K562 (cell line): Measurements from ENCODE around the gene GJA4. TPM values are rescaled to one million over a fixed set of nuclear protein-coding genes. Genes with fewer than 3 reads are reported as not detected.

Experiments used
- ATAC-seq: fragments of 200-7000 bp; cut with Tn5 transposase; 3 replicates; pipeline ENCODE4 v1.9.1; 2020; ENCODE audit warnings: moderate library complexity
- BruUV-seq: library from RNA; stranded (reverse); fragments of 400-500 nt; replicated peaks from 2 replicates; lab custom pipeline; 2021; lab: Mats Ljungman, UMichigan
- CTCF ChIA-PET: fragments of 300-600 bp; formaldehyde crosslinking; extraction: SDS; loops from one replicate; lab custom pipeline; 2021; ENCODE audit warnings: low intra/inter-chr PET ratio; lab: Yijun Ruan, JAX
- POLR2A ChIA-PET: fragments of 300-600, 350-650 bp; sonication (Branson Sonifier 250); formaldehyde crosslinking; extraction: SDS; loops from one replicate; lab custom pipeline; 2021; ENCODE audit warnings: antibody characterized with exemption, inconsistent platforms; lab: Yijun Ruan, JAX
- DNase-seq, 4 experiments: peaks; one replicate each; pipeline versions ENCODE4 v3.0.0 to v3.0.0-alpha.2; 2011 to 2018; ENCODE audit warnings: low spot score in 3 of 4, mixed read lengths in 3 of 4; ENCODE audit errors: extremely low read depth in 1 of 4
- FAIRE-seq: peaks from 2 replicates; lab custom pipeline; 2011; peaks lifted over from hg19 to GRCh38; lab: Jason Lieb, UNC
- H2AFZ ChIP-seq: 2 replicates; pipeline ENCODE4 v1.6.0; 2011; ENCODE audit warnings: low read depth, low read length, control low read depth, inconsistent platforms
- H3K27ac ChIP-seq: fragments of 200-600 bp; 3 replicates; pipeline ENCODE4 v1.8.0; 2011; ENCODE audit warnings: low read depth, mild to moderate bottlenecking, control low read depth, inconsistent platforms, low read length, moderate library complexity, mixed read lengths; ENCODE audit errors: extremely low read depth
- H3K27me3 ChIP-seq, 2 experiments: fragments of 300-600 bp in 1 of 2; 2 replicates in 1 of 2; 3 replicates in 1 of 2; pipeline versions ENCODE4 v1.6.0 to v1.8.0; 2011; ENCODE audit warnings: inconsistent platforms in 2 of 2, low read length in 2 of 2, mild to moderate bottlenecking in 1 of 2, mixed read lengths in 1 of 2, moderate library complexity in 1 of 2; ENCODE audit not compliant: control insufficient read depth in 2 of 2, insufficient read depth in 2 of 2
- H3K36me3 ChIP-seq: fragments of 300-600 bp; 3 replicates; pipeline ENCODE4 v1.8.0; 2011; ENCODE audit warnings: mild to moderate bottlenecking, low read length, inconsistent platforms; ENCODE audit not compliant: control insufficient read depth, insufficient read depth
- H3K4me1 ChIP-seq, 2 experiments: fragments of 200-600 bp in 1 of 2; replicated peaks in 1 of 2; 2 replicates in 1 of 2; 3 replicates in 1 of 2; pipeline versions ENCODE4 v1.5.1 to v1.8.0; 2011; ENCODE audit warnings: inconsistent platforms in 2 of 2, low read length in 2 of 2, mild to moderate bottlenecking in 1 of 2, mixed read lengths in 1 of 2, moderate library complexity in 1 of 2; ENCODE audit not compliant: control insufficient read depth in 2 of 2, insufficient read depth in 2 of 2
- H3K4me2 ChIP-seq: 2 replicates; pipeline ENCODE4 v1.6.1; 2011; ENCODE audit warnings: low read length, control low read depth, inconsistent platforms, mixed read lengths; ENCODE audit not compliant: insufficient read depth
- H3K4me3 ChIP-seq: fragments of 200-600 bp; sonication (generic), shearing (Covaris generic); 2 replicates; pipeline ENCODE4 v1.5.1; 2016; ENCODE audit warnings: control low read depth, inconsistent platforms
- H3K79me2 ChIP-seq: fragments of 200-600 bp; 3 replicates; pipeline ENCODE4 v1.8.0; 2011; ENCODE audit warnings: low read length, inconsistent platforms; ENCODE audit not compliant: control insufficient read depth, insufficient read depth
- H3K9ac ChIP-seq, 2 experiments: 2 replicates each; pipeline versions ENCODE4 v1.6.0 to v1.6.1; 2011; ENCODE audit warnings: low read depth in 2 of 2, low read length in 2 of 2, control low read depth in 1 of 2, inconsistent platforms in 1 of 2, mild to moderate bottlenecking in 1 of 2, mixed read lengths in 1 of 2; ENCODE audit not compliant: insufficient read depth in 1 of 2
- H3K9me1 ChIP-seq: one replicate; pipeline ENCODE4 v1.6.0; 2011; ENCODE audit warnings: inconsistent platforms, mild to moderate bottlenecking, low read length, moderate library complexity; ENCODE audit not compliant: control insufficient read depth, insufficient read depth
- H3K9me3 ChIP-seq: replicated peaks from 2 replicates; pipeline ENCODE4 v1.5.1; 2011; ENCODE audit warnings: low read depth, low read length, inconsistent platforms; ENCODE audit not compliant: control insufficient read depth, insufficient read depth
- H4K20me1 ChIP-seq: replicated peaks from 2 replicates; pipeline ENCODE4 v1.6.1; 2011; ENCODE audit warnings: low read length, inconsistent platforms, mixed read lengths; ENCODE audit not compliant: control insufficient read depth, insufficient read depth
- ATF3 ChIP-seq, 2 experiments: fragments of 450-650 bp in 1 of 2; sonication (generic) in 1 of 2; formaldehyde crosslinking in 1 of 2; IDR thresholded peaks in 1 of 2; conservative IDR thresholded peaks in 1 of 2; 2 replicates each; pipeline versions ENCODE4 v1.6.1 to v1.8.1; 2016 to 2023; ENCODE audit warnings: mild to moderate bottlenecking in 2 of 2, moderate library complexity in 2 of 2, inconsistent platforms in 1 of 2, missing genetic modification reagents in 1 of 2
- FOSL1 ChIP-seq: fragments of 200-800 bp; sonication (Bioruptor generic); conservative IDR thresholded peaks from 2 replicates; pipeline ENCODE4 v1.6.1; 2016; ENCODE audit warnings: missing genetic modification characterization, missing compliant biosample characterization
- NELFE ChIP-seq: IDR thresholded peaks from 2 replicates; pipeline ENCODE4 v1.6.1; 2011; ENCODE audit warnings: mild to moderate bottlenecking; ENCODE audit not compliant: insufficient read depth, insufficient read length
- RBM25 ChIP-seq: fragments of 200-400 bp; formaldehyde crosslinking; IDR thresholded peaks from 2 replicates; pipeline ENCODE4 v1.6.1; 2018; ENCODE audit warnings: low read length, low read depth, moderate library complexity; ENCODE audit not compliant: severe bottlenecking
- SREBF1 ChIP-seq: fragments of 150-350 bp; IDR thresholded peaks from 2 replicates; pipeline ENCODE4 v1.6.1; 2014; ENCODE audit warnings: antibody characterized with exemption, low read depth, low read length, borderline replicate concordance
- ZEB2 ChIP-seq: fragments of 450-650 bp; IDR thresholded peaks from 2 replicates; pipeline ENCODE4 v1.6.1; 2016
- ZNF79 ChIP-seq: fragments of 250-450 bp; sonication (Bioruptor Pico); IDR thresholded peaks from 2 replicates; pipeline ENCODE4 v1.4.0; 2020; ENCODE audit warnings: low read depth, mild to moderate bottlenecking, moderate library complexity
- WGBS: fragments of 100-300 bp; shearing (Covaris generic); methylation state at CpG from one replicate; pipeline ENCODE4 v1.1.6; 2016; ENCODE audit warnings: low coverage, mixed read lengths; ENCODE audit not compliant: insufficient coverage; ENCODE audit errors: missing lambda C conversion rate; 5-methylcytosine and 5-hydroxymethylcytosine counted together
- in situ Hi-C: fragments of 300-500 bp; cut with MboI; formaldehyde crosslinking; loops from 4 replicates; pipeline ENCODE4 v1.15.0; 2018; ENCODE audit warnings: inconsistent platforms, mixed read lengths
- intact Hi-C: fragments of 100-400 bp; cut with micrococcal nuclease; formaldehyde crosslinking; loops from 2 replicates; pipeline ENCODE4 v1.14.2; 2022
- polyA plus RNA-seq, 8 experiments: library from polyadenylated mRNA; depleted of rRNA in 4 of 8; stranded (reverse) in 5 of 8; unstranded in 3 of 8; fragments of >200 nt; fragmentation: Nextera tagmentation in 2 of 8; fragmentation: Illumina TruSeq in 1 of 8; extraction: Ambion mirVana in 2 of 8; extraction: Trizol in 1 of 8; gene quantifications; 2 replicates each; pipeline versions ENCODE4 v1.2.1 to v1.2.3, GENCODE V29; 2011 to 2014; ENCODE audit warnings: inconsistent platforms in 1 of 8, missing spikeins in 1 of 8
- total RNA-seq, 7 experiments: library from RNA; depleted of rRNA in 6 of 7; stranded (reverse); fragments of >200 nt in 6 of 7; fragmentation: Illumina TruSeq in 2 of 7; extraction: Trizol in 2 of 7; gene quantifications; 2 replicates each; pipeline versions ENCODE4 v1.2.1 to v1.2.3, GENCODE V29; 2011 to 2021; ENCODE audit warnings: low replicate concordance in 1 of 7

GJA4 gene
- total and polyA plus RNA-seq, 9 of the 15 experiments (the other 6 are each of a cell fraction or from before 2014, with no cell fraction given): 0.16 to 0.24 TPM; not detected in 7

- no peak overlapping the region for H3K4me3 ChIP-seq
- no peak overlapping the region for H3K9ac ChIP-seq
- in situ Hi-C loops (no loop called here), intact Hi-C loops (no loop called here)
- WGBS: 6% methylated on average over 6 of the region's 6 CpGs
- ChIA-PET POLR2A (interaction anchor here (0.6 kb wide), 1 partner anchor 44 kb away, joined by 3 read pairs; no protein-coding TSS in a partner anchor), CTCF (interaction anchor here (0.7 kb wide), 1 partner anchor 693 kb away, joined by 3 read pairs; no protein-coding TSS in a partner anchor)
- no peaks in the 10 kb centered on the region; the same call in 1 of the 2 replicates for H4K20me1 ChIP-seq
- ATAC-seq (no peak), FAIRE-seq (no peak), DNase-seq (peak in 1 of 4 experiments; percentile 6)
- no peaks in the 10 kb centered on the region for H3K36me3 ChIP-seq
- H3K4me1 ChIP-seq: no peaks in the 10 kb centered on the region
- no TSS peak for BruUV-seq
- H3K27ac ChIP-seq: no peak overlapping the region
- no peaks in the 10 kb centered on the region; the same call in 1 of the 2 replicates for H3K9me3 ChIP-seq
- no peak overlapping the region for H2AFZ ChIP-seq
- H3K27me3 ChIP-seq: peaks cover 16 to 38% of the 10 kb centered on the region in 2 experiments
- TF ChIP-seq NELFE: no peak
- 0 out of 2 replicates have a peak, but pooled peaks have one; percentile 14 for TF ChIP-seq ATF3 (IDR thresholded peaks at IDR 0.05)
- no peak for TF ChIP-seq ATF3 (CRISPR knock-in tag; conservative IDR thresholded peaks at IDR 0.05)
- TF ChIP-seq SREBF1: no peak
- no peak for TF ChIP-seq ZEB2
- TF ChIP-seq FOSL1: peak; percentile 89
- no peak for TF ChIP-seq RBM25
- TF ChIP-seq ZNF79 (CRISPR knock-in tag): no peak
- no peaks in the 10 kb centered on the region for H3K79me2 ChIP-seq
- H3K4me2 ChIP-seq: no peak overlapping the region
- no peaks in the 10 kb centered on the region for H3K9me1 ChIP-seq
Observed at GRCh38 chr1:34800214-34800613, 7.4 kb downstream of the GJA4 start.
